ENCODE data around the gene GNE.

GRCh38 chr9:36177571-36177970, 80.7 kb downstream of the GNE start:
- TF ChIP-seq EZH2 (IDR thresholded peaks at IDR 0.05; ENCODE audit: low read length) (no peak), CTCF (optimal IDR thresholded peaks at IDR 0.05 in 1 of 3, IDR thresholded peaks at IDR 0.05 in 1 of 3, conservative IDR thresholded peaks at IDR 0.05 in 1 of 3; ENCODE audit: extremely low read depth in 1 of 3, insufficient read depth in 2 of 3, low read length in 3 of 3) (no peak)
